Stimulated activated CD8-positive, alpha-beta memory T cell treated with anti-CD3 and anti-CD28 coated beads, Interleukin-12 subunit alpha, Interleukin-12 subunit beta, amount 100 ng/mL, for 1 hour (primary cell): ENCODE results near the gene CNIH2.
"Not testable (repeated sequence)": the region's sequence is repeated elsewhere in the genome, so short reads cannot be mapped to it uniquely, and the experiment has no call there.

ENCODE experiments used
- DNase-seq: peaks from one replicate; pipeline ENCODE4 v3.0.0-alpha.2; 2020; ENCODE audit warnings: low read depth

CNIH2 gene

DNA sequence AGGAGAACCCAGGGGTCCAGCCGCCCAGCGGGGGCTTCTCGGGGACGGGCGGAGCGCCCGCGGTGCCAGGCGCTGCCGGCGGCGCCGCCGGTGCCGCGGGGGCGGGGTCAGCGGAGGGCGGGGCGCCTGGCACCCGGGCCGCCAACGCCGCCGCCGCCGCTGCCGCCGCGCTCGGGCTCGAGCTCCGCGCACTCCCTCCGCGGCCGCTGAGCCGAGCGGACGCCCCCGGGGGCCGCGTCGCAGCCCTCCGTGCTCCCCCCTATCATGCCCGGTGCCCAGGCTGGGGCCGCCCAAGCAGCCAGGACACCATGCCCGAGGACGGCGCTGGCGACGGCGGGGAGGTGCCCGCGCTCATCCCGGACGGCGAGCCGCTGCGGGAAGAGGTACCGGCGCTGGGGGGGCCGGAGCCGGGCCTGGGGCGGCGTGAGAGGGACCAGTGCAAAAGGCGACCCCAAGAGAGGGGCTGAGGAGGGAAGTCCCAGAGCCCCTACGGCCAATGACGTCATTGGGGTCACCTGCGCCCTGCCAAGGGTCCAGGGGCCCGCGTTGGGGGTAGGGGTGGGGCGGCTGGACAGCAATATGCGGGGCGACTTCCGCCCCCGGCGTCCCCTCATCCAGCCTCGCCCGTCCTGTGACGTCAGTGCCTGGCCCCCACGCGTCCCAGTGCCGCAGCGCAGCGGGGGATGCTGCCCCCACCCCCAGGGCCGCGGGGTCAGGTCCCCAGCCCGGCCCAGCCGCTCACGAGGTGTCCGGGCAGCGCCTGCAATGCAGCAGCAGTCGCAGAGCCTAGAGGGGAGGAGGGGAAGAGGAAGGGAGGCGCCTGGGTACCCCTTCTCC is 13.9 kb downstream of the CNIH2 start, which contains the start of gene TMEM151A:
Gene TMEM151A, plus strand, starts transcription at position 189 of the 837 bp plus-strand sequence. Its CDS starts 120 bp downstream, at position 309.
- DNase-seq: no peak

DNA sequence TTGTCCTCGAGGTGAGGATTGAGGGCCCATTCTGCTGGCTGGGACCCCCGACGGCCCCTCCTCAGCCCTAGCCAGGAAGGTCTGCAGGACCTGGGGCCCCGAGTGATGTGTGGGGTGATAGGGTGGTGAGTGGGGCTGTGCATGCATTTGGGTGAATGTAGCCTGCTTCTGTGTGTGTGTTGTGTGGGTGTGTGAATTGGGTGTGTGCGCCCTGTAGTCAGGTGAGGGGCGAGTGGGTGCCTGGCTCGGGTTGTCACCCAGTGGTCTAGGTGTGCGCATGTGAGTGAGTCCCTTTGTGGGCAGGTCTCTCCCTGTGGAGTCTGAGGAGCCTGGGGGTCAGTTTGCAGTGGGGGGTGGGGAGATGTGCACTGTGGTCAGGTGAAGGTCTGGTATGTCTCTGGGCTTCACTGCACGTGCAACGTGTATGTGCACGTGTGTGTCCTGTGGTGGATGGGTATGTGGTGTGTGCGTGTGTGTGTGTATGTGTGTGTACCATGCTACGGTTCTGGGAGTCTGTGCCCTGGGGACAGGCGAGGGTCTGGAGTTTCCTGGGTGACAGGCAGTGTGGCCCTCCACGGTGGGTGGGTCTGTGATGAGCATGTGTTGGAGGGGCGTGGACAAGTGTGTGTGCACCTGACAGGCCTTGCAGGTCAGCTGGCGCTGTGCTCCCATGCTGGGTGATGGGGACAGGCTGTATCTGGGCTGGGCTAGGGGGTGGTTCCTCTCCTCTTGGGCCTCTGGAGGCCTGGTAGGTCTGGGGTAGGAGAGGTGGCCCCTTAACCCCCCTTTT is 14.8 kb downstream of the CNIH2 start:
- no peak for DNase-seq

DNA sequence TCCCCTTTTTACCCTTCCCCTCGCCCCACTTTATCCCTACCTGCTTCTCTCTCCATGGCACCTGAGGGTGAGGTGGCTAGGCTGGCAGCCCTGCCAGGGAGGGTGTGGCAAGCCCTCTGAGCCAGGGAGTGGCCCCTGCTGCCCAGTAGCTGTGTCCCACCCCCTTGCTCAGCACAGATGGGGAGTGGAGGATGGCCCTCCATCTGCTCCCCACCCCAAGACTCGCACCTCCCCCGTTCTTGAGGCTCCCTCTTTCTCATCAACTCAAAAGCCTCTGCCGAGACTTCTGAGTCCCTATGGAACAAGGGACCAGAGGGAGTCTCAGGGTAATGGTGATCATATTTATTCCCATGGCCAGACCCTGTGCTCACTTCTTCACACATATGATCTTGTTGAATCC is 15.4 kb downstream of the CNIH2 start:
- DNase-seq: no peak

DNA sequence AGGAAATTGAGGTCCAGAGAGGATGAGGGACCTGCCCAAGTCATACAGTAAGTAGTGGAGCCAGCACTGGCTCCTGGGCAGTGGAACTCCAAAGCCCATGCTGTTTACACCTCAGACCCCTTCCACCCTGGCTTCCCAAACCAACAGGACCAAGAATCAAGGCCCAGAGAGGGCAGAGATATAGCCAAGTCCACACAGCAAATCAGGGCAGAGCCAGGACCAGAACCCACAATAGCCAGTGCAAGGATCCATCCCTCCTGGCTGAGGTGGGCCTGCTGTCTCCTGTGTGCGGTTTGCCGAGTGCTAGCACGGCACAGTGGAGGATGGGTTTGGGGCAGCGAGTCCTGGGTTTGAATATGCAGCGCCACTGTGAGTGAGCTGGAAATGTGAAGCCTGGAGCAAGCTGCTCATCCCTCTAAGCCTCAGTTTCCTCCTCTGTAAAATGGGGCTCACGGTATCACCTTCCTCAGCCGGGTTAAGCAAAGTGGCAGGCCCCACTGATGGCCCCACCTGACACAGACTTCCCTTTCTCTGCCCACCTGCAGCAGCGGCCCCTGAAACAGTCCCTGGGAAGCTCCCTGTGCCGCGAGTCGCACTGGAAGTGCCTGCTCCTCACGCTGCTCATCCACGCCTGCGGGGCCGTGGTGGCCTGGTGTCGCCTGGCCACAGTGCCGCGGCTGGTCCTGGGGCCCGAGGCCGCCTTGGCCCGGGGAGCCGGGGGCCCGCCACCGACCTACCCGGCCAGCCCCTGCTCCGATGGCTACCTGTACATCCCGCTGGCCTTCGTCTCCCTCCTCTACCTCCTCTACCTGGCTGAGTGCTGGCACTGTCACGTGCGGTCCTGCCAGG is 16.0 kb downstream of the CNIH2 start:
- no peak for DNase-seq

DNA sequence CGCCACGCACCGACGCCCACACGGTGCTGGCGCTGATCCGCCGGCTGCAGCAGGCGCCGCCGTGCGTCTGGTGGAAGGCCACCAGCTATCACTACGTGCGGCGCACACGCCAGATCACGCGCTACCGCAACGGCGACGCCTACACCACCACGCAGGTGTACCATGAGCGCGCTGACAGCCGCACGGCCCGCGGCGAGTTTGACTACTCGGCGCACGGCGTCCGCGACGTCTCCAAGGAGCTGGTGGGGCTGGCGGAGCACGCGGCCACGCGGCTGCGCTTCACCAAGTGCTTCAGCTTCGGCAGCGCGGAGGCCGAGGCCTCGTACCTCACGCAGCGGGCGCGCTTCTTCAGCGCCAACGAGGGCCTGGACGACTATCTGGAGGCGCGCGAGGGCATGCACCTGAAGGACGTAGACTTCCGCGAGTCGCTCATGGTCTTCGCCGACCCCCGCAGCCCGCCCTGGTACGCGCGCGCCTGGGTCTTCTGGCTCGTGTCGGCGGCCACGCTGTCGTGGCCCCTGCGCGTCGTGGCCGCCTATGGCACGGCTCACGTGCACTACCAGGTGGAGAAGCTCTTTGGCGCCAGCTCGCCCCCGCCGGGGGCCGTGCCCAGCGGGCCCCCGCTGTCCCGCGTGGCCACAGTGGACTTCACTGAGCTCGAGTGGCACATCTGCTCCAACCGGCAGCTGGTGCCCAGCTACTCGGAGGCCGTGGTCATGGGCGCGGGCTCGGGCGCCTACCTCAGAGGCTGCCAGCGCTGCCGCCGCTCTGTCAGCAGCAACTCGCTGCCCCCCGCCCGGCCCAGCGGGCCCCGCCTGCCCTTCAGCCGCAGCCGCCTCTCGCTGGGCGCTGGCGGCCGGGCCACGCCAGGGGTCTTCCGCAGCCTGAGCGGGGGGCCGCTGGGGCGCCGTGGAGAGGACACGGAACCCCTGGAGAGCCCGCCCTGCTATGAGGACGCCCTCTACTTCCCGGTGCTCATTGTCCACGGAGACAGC is 16.9 kb downstream of the CNIH2 start:
- DNase-seq: no peak

DNA sequence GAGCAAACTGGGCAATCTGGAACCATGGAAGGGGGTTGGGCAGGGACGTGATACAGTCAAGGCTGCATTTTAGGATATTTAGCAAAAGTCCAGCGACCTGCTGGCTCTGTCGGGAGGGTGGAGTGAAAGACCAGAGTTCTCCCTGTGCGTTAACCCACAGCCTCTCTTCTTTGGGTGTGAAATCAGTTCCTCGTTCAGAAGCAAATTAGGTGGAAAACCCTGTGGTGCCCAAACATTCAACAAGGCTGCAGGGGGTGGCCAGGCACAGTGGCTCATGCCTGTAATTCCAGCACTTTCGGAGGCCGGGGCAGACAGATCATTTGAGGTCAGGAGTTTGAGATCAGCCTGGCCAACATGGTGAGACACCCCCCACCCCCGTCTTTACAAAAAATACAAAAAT is 19.6 kb downstream of the CNIH2 start:
- DNase-seq: no peak

DNA sequence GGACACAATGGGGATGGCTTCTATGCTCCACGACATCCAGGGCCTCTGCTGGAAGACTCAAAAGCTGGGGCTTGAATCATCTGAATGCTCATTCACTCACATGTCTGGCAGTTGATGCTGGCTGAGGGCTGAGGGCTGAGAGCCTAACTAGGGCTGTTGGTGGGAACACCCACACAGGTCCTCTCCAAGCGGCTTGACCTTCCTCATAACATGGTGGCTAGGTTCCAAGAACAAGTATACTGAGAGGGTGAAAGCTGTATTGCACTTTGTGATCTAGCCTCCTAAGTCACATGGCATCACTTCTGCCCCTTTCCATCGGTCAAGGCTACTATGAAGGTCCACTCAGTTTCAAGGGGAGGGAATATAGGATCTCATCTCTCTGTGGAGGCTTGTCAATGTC is 21.2 kb downstream of the CNIH2 start:
- no peak for DNase-seq

DNA sequence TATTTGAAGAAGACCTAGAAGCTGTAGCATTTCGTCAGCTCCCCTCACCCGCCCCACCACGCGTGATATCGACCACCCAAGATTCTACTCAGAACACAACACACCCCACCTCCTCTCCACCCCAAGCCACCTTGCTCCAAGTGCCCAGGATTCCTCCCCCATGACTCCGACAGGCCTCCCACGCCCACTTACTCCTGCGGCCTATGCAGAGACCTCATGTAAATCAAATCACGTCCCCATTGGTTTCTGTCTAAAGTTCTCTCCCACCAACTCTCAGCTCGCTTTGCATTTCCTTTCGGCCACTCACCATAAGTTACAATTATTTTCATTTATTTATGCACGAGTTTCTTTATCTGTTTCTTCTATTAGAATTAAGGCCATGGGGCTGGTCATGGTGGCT is 24.7 kb downstream of the CNIH2 start:
- DNase-seq: no peak

DNA sequence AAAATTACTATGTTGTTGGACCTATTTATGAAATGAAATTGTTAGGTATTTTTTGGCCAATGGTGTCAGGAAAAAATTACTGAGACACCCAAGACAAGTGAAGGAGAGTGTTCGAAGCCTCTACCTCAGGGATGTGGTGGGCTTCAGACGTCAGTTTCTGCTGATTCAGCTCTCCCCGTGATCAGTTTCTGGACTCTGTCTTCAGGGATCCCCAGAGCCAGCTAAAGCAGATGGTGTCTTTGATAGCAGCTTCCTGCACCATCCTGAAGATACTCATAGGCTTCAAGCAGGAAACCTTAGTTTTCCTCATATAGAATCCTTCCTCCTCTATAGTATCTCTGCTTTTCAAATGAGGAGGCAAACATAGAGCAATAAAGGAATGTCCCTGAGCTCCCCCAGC is 31.5 kb downstream of the CNIH2 start:
- DNase-seq: no peak

DNA sequence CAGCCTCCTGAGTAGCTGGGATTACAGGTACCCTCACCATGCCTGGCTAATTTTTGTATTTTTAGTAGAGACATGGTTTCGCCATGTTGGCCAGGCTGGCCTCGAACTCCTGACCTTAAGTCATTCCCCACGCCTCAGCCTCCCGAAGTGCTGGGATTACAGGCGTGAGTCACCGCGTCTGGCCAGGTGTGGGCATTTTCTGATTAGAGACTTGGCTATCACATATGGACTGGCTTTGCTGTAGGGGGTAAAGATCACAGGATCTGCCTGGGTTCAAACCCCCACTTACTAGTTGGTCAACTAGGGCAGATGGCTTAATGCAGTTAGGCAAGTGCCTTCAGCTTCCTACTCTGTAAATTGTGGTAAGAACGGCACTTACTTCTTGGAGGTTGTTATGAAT is 32.3 kb downstream of the CNIH2 start:
- no peak for DNase-seq

DNA sequence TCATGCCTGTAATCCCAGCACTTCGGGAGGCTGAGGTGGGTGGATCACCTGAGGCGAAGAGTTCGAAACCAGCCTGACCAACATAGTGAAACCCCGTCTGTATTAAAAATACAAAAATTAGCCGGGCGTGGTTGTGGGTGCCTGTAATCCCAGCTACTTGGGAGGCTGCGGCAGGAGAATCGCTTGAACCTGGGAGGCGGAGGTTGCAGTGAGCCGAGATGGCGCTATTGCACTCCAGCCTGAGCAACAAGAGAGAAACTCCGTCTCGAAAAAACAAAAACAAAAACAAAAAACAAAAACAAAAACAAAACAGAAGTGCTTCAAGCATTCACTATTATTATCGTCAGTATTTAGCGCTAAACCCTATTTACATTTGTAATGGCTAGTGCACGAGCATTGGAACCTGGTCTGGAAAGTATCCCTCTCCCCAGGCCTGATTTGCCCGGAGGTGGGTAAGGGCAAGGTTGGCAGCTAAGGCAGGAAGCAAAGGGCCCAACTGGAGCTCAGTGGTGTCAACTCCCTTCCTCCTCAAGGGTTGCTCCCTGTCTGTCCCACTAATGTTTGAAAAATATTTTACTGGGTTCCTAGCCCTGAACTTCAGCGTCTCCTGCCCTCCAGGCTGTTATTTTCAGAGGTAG is 32.9 kb downstream of the CNIH2 start:
- DNase-seq: not testable (repeated sequence)

DNA sequence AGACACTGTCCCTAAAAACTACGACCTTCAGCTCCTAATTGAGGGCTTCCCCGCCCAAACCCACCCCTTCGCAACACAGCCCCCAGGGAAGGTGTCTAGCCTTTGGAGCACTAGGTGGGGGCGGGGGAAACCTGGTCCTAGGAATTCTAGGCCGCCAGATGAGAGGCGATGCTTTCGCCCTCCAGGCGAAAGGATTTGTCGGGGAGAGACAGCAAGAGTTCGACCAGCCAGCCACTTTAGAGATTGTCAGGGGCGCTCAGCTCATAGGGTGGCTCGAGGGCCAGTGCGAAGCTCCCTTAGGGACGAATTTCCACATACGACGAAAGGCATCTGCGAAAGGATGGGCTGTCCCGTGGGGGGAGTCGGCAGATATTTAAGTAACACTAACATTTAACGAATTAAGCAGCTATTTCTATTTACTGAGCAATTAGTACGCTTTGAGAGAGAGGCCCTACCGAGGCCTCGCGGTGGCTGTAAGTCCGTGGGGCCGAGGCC is 33.5 kb downstream of the CNIH2 start:
- no peak for DNase-seq

DNA sequence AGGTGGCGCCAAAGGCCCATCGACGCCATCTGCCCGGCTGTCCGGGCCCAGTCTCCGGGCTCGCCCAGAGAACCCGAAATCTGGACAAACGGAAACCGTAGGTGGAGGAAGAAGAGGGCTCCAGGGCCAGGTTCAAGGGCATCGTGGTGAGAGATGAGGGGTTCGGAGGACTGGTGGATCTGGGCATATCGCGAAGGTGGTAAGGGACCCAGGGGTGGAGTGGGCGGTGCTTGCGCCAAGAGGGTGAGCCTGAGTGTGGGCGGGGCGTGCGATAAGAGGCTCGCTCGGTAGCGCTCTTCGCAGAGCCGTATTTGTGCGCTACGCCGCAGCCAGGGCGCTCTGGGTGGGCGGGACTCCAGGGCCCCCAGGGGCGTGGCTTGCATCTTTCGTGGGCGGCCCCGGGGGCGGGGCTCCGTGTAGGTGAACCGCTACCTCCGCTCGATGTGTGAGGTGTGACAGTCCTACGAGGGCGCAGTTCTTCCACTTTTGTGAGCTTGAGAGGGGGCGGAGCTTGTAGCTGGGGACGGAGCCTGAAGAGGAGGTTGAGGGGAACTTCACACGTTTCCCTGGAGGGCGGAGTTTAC is 34.1 kb downstream of the CNIH2 start:
- peak; percentile 98 for DNase-seq

DNA sequence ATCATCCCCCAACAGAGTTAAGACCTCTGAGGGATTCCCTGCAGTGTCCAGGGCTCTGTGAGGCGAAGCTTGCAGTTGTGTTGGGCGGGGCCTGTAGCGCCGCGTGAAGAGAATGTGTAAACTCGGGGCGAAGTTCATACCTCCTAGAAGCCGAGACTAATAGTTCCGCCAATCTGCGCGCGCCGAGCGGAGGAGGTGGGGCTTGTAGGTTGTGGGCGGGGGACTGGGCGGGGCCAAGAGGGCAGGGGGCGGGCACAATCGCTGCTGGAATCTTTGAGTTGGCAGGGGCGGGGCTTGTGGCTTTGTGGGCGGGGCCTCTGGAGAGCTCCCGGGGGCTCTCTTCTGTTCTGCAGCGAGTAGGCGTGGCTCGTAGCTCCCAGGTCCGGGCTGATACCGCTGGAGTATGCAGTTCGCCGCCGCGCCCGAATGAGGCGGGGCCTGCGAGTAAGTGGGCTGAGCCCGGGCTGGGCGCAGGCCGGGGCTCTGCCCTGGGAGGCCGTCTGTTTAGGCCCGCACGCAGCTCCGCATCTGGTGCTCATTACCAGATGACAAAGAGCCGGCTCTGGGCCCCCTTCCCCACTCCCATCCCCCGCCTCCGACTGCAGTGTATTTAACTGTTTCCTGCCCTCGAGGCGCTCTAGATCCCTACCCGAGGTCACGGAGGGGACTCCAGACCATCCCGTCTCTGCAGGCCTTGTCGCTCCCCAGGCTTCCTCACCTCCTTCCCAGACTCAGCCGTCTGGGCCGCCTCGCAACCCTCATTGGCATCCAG is 34.8 kb downstream of the CNIH2 start:
- peak; percentile 97 for DNase-seq

DNA sequence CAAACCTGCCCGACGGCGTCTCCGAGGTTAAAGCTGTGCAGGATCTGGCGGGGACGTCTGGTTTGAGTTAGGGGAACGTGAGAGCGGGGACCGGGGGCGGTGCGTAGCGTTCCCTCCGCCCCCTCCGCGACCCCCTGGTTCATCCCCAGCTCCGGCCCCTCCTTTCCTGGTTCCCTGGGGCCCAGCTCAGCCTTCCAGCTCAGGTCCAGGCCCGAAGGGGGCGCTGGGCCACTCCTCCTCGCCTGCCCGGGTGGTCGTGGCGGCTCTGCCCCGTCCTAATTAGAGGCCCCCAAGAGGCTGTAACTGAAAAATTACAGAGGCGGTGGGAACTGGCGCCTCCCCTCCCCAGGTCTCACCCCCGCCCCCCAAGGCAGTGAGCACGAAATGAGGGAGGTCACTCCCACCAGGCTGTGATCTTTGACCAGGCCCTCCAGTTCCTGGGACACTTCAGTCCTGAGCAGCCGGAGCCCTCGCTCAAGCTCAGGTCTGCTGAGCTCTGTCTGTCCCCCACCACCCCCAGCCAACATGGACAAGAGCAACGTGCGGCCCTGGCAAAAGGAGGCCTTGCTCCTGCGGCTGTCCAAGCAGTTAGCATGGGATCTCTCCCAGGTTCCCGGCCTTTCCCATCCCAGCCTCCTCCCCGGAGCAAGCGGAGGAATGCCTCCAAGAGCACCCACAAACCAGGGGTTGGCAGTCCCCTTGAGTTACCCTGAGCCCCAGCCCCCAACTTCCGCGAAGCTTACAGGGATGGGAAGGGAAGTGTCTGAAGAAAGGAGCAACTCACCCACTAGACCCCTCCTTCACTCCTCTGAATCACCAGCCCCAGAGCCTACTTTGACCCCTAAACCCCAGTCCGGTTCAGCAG is 35.6 kb downstream of the CNIH2 start:
- no peak for DNase-seq

DNA sequence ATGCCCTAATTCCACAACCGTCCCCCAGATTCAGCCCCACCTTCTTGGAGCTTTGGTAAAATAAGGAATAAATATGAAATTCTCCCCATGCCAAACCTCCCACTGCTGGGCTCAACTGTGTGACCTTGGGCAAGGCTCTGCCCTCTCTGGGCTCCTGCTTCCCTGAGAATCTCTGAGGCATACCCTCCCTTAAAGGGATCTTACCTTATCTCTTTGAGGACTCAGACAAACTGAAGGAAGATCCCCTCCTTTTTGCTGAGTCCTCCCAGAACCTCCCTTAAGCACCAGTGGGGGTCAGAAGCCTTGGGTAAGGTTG is 36.2 kb downstream of the CNIH2 start:
- no peak for DNase-seq

DNA sequence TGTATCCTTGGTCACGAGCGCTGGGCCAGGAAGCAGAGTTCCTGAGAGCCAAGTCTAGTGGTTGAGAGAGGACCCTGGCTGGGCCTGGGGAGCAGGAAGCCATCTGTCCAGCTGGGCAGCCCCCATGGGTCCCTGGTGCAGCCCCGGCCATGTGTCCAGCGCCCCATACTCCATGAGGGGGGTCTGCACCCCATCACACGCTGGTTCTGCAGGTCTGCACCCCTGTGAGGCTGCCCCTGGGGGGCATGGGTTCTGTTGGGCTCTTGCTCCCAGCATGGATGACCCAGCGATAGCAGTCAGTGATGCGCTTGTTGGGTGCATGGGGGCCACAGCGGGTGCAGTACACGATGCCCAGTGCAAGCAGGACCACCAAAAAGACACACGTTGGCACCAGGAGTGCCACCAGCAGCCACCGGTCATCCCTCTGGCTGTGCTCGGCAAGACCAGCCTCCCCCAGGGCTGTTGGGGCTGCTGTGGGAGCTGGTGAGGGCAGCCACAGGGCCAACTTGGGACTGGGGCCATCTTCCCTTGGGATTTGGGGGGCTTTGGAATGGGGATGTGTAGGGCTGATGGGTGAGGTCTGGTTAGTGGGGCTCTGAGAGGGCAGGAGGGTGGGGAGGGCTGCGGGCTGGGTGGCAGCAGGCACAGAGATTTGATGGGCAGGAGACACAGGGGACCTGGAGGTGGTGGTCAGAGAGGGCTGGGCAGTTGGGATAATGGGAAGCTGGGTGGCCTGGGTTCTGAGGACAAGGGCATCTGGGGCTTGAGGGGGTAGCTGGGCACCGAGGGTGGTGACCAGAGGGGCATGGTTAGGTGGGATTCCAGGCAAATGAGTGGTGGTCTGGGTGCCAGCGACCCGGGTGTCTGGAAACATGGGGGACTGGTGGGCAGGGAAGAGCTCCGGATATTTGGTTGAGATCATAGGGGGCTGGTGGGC is 36.9 kb downstream of the CNIH2 start:
- DNase-seq: no peak
